Natural killer cell treated with Interleukin-12 subunit alpha and Interleukin-12 subunit beta and Interleukin-15 and Interleukin-18, amount 100 ng/mL, for 72 hours (primary cell): ENCODE measurements around the gene MFSD12. TPM values are rescaled to one million over a fixed set of nuclear protein-coding genes. Genes with fewer than 3 reads are reported as not detected.

ENCODE experiments used
- ATAC-seq, 2 donors: fragments of 150-1000 bp; cut with Tn5 transposase in 1 of 2; sonication (Bioruptor Pico), chemical (Tn5 transposase) in 1 of 2; 2 replicates each; pipeline ENCODE4 v1.10.0; 2021
- DNase-seq: peaks from one replicate; pipeline ENCODE4 v3.0.0; 2022; ENCODE audit warnings: low spot score
- H3K27ac Mint-ChIP-seq, 2 donors: 1 replicate in 1 of 2; 2 replicates in 1 of 2; pipeline ENCODE4 v1.8.0; 2022; ENCODE audit warnings: mixed read lengths in 2 of 2, mild to moderate bottlenecking in 1 of 2, moderate library complexity in 1 of 2
- H3K27me3 Mint-ChIP-seq, 2 donors: 1 replicate in 1 of 2; 2 replicates in 1 of 2; pipeline ENCODE4 v1.8.0; 2022; ENCODE audit warnings: mixed read lengths in 2 of 2
- H3K36me3 Mint-ChIP-seq: one replicate; pipeline ENCODE4 v1.8.0; 2022; ENCODE audit warnings: mixed read lengths
- H3K4me1 Mint-ChIP-seq, 2 donors: 1 replicate in 1 of 2; 2 replicates in 1 of 2; pipeline ENCODE4 v1.8.0; 2022; ENCODE audit warnings: low read depth in 2 of 2, mixed read lengths in 2 of 2, mild to moderate bottlenecking in 1 of 2
- H3K4me3 Mint-ChIP-seq: one replicate; pipeline ENCODE4 v1.8.0; 2022; ENCODE audit warnings: mixed read lengths
- H3K9me3 Mint-ChIP-seq: 2 replicates; pipeline ENCODE4 v1.8.0; 2022; ENCODE audit warnings: mixed read lengths
- total RNA-seq, 2 donors: library from RNA; stranded (reverse); gene quantifications; one replicate each; pipeline ENCODE4 v1.2.3, GENCODE V29; 2022

Gene MFSD12
- total RNA-seq, 2 donors from 2014 or later = 72.2 to 73.1 TPM

DNA sequence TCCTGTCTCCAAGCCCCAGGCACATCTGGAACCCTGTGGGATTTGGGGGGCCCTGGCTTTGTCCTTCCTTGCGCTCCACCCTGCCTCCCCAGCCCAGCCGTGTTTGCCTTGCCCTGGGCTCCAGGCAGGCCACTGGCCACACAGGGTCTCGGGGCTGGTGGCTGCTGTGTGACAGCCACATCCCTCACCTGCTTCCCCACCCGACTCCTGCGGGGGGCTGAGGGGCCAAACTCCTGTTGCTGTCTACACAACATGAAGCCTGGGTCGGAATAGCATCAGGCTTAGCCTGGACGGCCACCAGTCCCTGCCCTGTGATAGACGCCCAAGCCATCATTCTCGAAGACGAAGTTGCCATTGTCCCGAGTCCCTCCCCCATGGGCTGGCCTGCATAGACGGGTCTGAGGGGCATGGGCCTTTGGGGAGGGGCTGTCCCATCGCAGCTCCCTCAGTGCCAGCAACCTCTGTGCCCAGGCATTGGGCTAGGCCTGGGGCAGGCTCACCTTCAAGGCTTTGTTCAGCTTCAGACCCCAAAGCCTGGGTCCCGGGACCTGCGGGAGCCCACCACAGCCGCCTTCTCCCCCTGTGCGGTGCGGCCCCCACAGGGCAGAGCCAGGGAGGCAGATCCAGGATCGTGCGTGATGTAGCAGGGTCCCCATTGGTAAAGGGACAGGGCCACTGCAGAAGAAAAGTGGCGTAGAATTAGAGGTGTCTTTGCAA, 33.9 kb downstream of the MFSD12 start:
- Mint-ChIP-seq H3K4me3 (no peak overlapping the region), H3K4me1 (peaks cover 6 to 15% of the 10 kb centered on the region in 2 donors), H3K27me3 (no peaks in the 10 kb centered on the region), H3K27ac (no peak overlapping the region), H3K9me3 (no peaks in the 10 kb centered on the region), H3K36me3 (no peaks in the 10 kb centered on the region)
- no peak for DNase-seq
- ATAC-seq = no peak

DNA sequence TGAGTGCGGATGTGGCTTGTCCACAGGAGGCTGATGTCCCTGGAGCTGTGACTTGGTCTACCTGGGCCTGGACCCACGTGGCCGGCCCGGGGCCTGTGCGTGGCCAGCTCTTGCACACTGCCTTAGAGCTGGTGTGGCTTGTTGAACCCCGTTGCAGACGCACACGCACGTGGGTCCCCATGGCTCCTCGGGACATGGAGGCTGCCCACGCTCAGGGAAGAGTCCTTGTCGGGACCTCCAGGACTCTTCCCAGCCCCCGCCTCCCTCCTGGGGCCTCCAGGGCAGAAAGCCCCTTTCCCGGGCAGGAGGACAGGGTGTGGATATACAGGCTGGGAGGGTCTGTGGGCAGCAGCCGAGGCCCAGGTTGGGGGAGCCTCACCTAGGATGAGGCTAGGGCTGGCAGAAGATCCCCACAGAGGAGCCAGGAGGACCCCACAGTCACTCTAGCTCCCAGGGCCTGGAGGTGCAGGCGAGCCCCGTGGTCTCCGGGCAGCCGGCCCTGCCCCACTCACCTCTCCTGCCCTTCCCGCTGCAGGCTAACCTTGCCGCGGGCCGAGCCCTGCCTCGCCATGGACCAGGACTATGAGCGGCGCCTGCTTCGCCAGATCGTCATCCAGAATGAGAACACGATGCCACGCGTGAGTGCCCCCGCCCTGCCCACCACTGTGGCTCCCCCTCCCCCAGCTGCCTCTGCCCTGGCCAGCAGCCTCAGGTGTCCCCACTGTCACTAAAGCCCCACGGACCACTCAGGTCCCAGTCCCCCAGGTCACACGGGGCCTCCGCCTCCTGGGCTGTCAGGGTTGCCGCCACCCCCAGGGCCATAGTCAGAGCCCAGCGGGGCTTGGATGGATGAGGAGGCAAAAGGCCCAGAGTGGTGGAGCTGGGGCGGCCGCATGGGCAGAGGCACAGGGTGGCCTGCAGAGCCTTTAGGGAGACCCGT, 34.7 kb downstream of the MFSD12 start:
- Mint-ChIP-seq H3K4me3 (no peak overlapping the region), H3K36me3 (no peaks in the 10 kb centered on the region), H3K4me1 (peaks cover 6 to 15% of the 10 kb centered on the region in 2 donors), H3K27me3 (no peaks in the 10 kb centered on the region), H3K27ac (peak overlapping the region in 1 of 2 donors; percentile 68), H3K9me3 (no peaks in the 10 kb centered on the region)
- DNase-seq (peak; percentile 58), ATAC-seq (no peak)

DNA sequence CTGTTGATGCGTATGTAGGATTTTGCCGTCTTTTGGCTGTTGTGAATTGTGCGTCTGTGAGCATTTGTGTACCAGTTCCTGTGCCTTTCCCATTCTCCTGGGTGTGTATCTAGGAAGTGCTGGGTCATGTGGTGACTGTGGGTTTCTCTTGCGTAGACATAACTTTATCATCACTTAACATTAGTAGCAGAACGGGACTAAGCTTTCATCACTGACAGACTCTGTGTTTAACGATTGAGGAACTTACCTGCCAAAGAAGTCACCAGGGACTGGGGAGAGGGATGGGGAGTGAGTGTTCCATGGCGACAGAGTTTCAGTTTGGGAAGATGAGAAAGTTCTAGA, 36.3 kb downstream of the MFSD12 start:
- Mint-ChIP-seq H3K36me3 (no peaks in the 10 kb centered on the region), H3K9me3 (no peaks in the 10 kb centered on the region), H3K27ac (no peak overlapping the region), H3K4me1 (peaks cover 6 to 17% of the 10 kb centered on the region in 2 donors), H3K27me3 (no peaks in the 10 kb centered on the region), H3K4me3 (peak overlapping the region; percentile 12)
- no peak for DNase-seq
- no peak for ATAC-seq

GRCh38 chr19:3520166-3521103, 37.0 kb downstream of the MFSD12 start:
- H3K27me3 Mint-ChIP-seq = no peaks in the 10 kb centered on the region
- peak overlapping the region; percentile 12 for H3K4me3 Mint-ChIP-seq
- H3K27ac Mint-ChIP-seq = no peak overlapping the region
- no peaks in the 10 kb centered on the region for H3K9me3 Mint-ChIP-seq
- ATAC-seq (peak in 1 of 2 donors; percentile 31), DNase-seq (no peak)
- H3K36me3 Mint-ChIP-seq = no peaks in the 10 kb centered on the region
- H3K4me1 Mint-ChIP-seq = peaks cover 9 to 20% of the 10 kb centered on the region in 2 donors

GRCh38 chr19:3519126-3519525, 38.3 kb downstream of the MFSD12 start:
- Mint-ChIP-seq H3K36me3 (no peaks in the 10 kb centered on the region), H3K4me3 (no peak overlapping the region), H3K27ac (no peak overlapping the region), H3K9me3 (no peaks in the 10 kb centered on the region), H3K4me1 (peaks cover 9 to 24% of the 10 kb centered on the region in 2 donors), H3K27me3 (no peaks in the 10 kb centered on the region)
- no peak for ATAC-seq
- no peak for DNase-seq

DNA sequence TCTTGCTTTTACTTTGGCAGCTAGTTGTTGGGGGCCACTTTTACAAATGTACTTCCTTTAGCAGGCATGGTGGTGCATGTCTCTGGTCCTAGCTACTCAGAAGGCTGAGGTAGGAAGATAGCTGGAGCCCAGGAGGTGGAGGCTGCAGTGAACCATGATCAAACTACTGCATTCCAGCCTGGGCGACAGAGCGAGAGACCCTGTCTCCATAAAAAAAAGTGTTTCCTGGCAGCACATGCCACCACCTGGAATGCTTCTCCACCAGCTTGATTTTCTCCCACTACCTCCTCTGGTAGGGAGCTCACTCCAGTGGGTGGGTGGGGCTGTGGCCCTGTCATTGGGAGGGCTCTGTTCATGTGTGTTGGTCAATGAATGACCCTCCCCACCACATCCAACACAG, 38.7 kb downstream of the MFSD12 start:
- ATAC-seq = no peak
- no peak for DNase-seq
- H3K4me3 Mint-ChIP-seq = no peak overlapping the region
- peaks cover 9 to 23% of the 10 kb centered on the region in 2 donors for H3K4me1 Mint-ChIP-seq
- no peaks in the 10 kb centered on the region for H3K27me3 Mint-ChIP-seq
- H3K27ac Mint-ChIP-seq = no peak overlapping the region
- H3K9me3 Mint-ChIP-seq = no peaks in the 10 kb centered on the region
- no peaks in the 10 kb centered on the region for H3K36me3 Mint-ChIP-seq

- peaks cover 9 to 24% of the 10 kb centered on the region in 2 donors for H3K4me1 Mint-ChIP-seq
Observed at GRCh38 chr19:3518255-3518654, 39.1 kb downstream of the MFSD12 start.

DNA sequence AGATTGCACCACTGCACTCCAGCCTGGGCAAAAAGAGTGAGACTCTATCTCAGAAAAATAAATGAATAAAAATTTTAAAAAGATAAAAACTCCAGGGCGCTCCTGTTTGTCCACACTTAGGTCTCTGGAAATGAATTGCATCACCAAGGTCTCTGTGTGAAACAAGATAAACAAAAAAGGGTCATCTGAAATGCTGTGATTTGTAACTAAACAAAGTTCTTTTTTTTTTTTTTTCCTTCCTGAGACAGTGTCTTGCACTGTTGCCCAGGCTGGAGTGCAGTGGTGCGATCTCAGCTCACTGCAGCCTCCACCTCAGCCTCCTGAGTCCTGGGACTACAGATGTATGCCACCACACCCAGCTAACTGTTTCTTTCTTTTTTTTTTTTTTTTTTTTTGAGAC, 39.7 kb downstream of the MFSD12 start:
- DNase-seq (no peak), ATAC-seq (no peak)
- no peaks in the 10 kb centered on the region for H3K9me3 Mint-ChIP-seq
- H3K4me1 Mint-ChIP-seq = peaks cover 9 to 24% of the 10 kb centered on the region in 2 donors
- H3K4me3 Mint-ChIP-seq = no peak overlapping the region
- H3K27ac Mint-ChIP-seq = no peak overlapping the region
- H3K36me3 Mint-ChIP-seq = no peaks in the 10 kb centered on the region
- no peaks in the 10 kb centered on the region for H3K27me3 Mint-ChIP-seq

More at GRCh38 chr19:3518255-3518654, 39.1 kb downstream of the MFSD12 start:
- ATAC-seq (no peak), DNase-seq (no peak)
- Mint-ChIP-seq H3K9me3 (no peaks in the 10 kb centered on the region), H3K36me3 (no peaks in the 10 kb centered on the region), H3K27me3 (no peaks in the 10 kb centered on the region), H3K27ac (no peak overlapping the region), H3K4me3 (no peak overlapping the region)

- Mint-ChIP-seq H3K36me3 (no peaks in the 10 kb centered on the region), H3K9me3 (no peaks in the 10 kb centered on the region), H3K27me3 (no peaks in the 10 kb centered on the region), H3K4me3 (no peak overlapping the region), H3K4me1 (peaks cover 9 to 25% of the 10 kb centered on the region in 2 donors), H3K27ac (no peak overlapping the region)
- no peak for ATAC-seq
- no peak for DNase-seq
Observed at GRCh38 chr19:3516675-3517207, 40.6 kb downstream of the MFSD12 start.

- Mint-ChIP-seq H3K4me3 (no peak overlapping the region), H3K27me3 (no peaks in the 10 kb centered on the region), H3K27ac (no peak overlapping the region), H3K9me3 (no peaks in the 10 kb centered on the region), H3K4me1 (peaks cover 6 to 23% of the 10 kb centered on the region in 2 donors), H3K36me3 (no peaks in the 10 kb centered on the region)
- no peak for DNase-seq
- no peak for ATAC-seq
Observed at GRCh38 chr19:3515891-3516422, 41.4 kb downstream of the MFSD12 start.

DNA sequence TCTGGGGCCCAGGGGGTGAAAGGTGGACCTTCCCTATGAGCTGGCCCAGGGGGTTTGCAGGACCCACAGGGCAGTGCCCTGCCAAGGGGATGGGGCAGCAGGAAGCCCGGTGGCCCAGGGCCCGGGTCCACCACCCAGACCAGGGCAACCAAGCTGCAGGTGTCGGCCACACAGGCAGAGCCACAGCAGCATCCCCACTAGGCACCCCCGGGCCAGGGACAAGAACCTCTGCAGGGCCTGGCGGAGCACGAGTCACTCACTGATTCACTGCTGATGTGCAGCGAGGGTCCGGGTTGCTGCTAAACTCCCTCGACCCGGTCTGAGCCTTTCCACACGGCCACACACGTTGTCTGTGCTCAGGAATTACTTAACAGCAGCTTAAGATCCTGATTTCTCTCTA, 42.5 kb downstream of the MFSD12 start:
- H3K9me3 Mint-ChIP-seq = no peaks in the 10 kb centered on the region
- H3K36me3 Mint-ChIP-seq = no peaks in the 10 kb centered on the region
- peaks cover 7 to 25% of the 10 kb centered on the region in 2 donors for H3K4me1 Mint-ChIP-seq
- H3K4me3 Mint-ChIP-seq = no peak overlapping the region
- H3K27me3 Mint-ChIP-seq = no peaks in the 10 kb centered on the region
- ATAC-seq = no peak
- DNase-seq = no peak
- no peak overlapping the region for H3K27ac Mint-ChIP-seq

- ATAC-seq (no peak), DNase-seq (no peak)
- H3K4me3 Mint-ChIP-seq = no peak overlapping the region
- H3K27me3 Mint-ChIP-seq = no peaks in the 10 kb centered on the region
- H3K36me3 Mint-ChIP-seq = no peaks in the 10 kb centered on the region
- no peaks in the 10 kb centered on the region for H3K9me3 Mint-ChIP-seq
- peaks cover 18 to 37% of the 10 kb centered on the region in 2 donors for H3K4me1 Mint-ChIP-seq
- H3K27ac Mint-ChIP-seq = no peak overlapping the region
Observed at GRCh38 chr19:3513229-3514140, 43.9 kb downstream of the MFSD12 start.
